ENCODE data around the gene GIPC2. TPM values are rescaled to one million over a fixed set of nuclear protein-coding genes. Genes with fewer than 3 reads are reported as not detected.
"Not testable (repeated sequence)": the region's sequence is repeated elsewhere in the genome, so short reads cannot be mapped to it uniquely, and the experiment has no call there.

The GIPC2 gene
- polyA plus RNA-seq (0.08 to 0.28 TPM (median 0.23 TPM) in 3 replicates), polyA minus RNA-seq (0.07 to 0.32 TPM (median 0.26 TPM) in 3 replicates)
- 0.14 TPM for polyA plus RNA-seq (2011; ENCODE audit: low read depth)
- polyA plus RNA-seq (2011; cell fraction: cytosol; rRNA removed) = 0.22 and 0.25 TPM in 2 replicates
- polyA plus RNA-seq (2011; cell fraction: nucleus; rRNA removed) = 0.07 and 0.14 TPM in 2 replicates
- 0.14 and 0.16 TPM in 2 replicates for polyA plus RNA-seq (2012; ENCODE audit: low replicate concordance)
- not detected for polyA minus RNA-seq (2011; cell fraction: cytosol; rRNA and poly(A)+ RNA removed)
- 0.62 TPM in 1 of 2 replicates, not detected in the other for polyA minus RNA-seq (2011; cell fraction: nucleus; rRNA and poly(A)+ RNA removed)

GRCh38 chr1:78045926-78046778, at the start of gene GIPC2:
Gene GIPC2, plus strand, starts transcription at chr1:78045966. Its CDS starts 129 bp downstream, at chr1:78046095.
- TF ChIP-seq EZH2 (IDR thresholded peaks at IDR 0.05; ENCODE audit: low read length) (peak; percentile 53), CTCF (optimal IDR thresholded peaks at IDR 0.05 in 1 of 3, IDR thresholded peaks at IDR 0.05 in 1 of 3, conservative IDR thresholded peaks at IDR 0.05 in 1 of 3; ENCODE audit: extremely low read depth in 1 of 3, insufficient read depth in 2 of 3, low read length in 3 of 3) (no peak)
- dilution Hi-C loops (cut with MboI; ENCODE audit: extremely low pct_ligation_motif_present, low sequenced_read_pairs) = no loop called here
- H3K36me3 ChIP-seq (ENCODE audit: control insufficient read depth in 2 of 2, extremely low read depth in 1 of 2, insufficient read depth in 2 of 2, low read length in 2 of 2) = no peaks in the 10 kb centered on the region
- no peaks in the 10 kb centered on the region for H3K79me2 ChIP-seq (ENCODE audit: control insufficient read depth, insufficient read depth, low read length)
- no peaks in the 10 kb centered on the region for H3K9me1 ChIP-seq (ENCODE audit: control insufficient read depth, extremely low read depth, insufficient read depth, low read length)
- no peaks in the 10 kb centered on the region for H4K20me1 ChIP-seq (ENCODE audit: control insufficient read depth, extremely low read depth, insufficient read depth, low read length)
- DNase-seq (ENCODE audit: low read depth, low spot score) (no peak), FAIRE-seq (no peak)
- H3K4me2 ChIP-seq (ENCODE audit: control insufficient read depth, extremely low read depth, insufficient read depth, low read depth, low read length) = peak within 1 kb of the TSS; percentile 81
- peaks cover 7% of the 10 kb centered on the region for H3K4me1 ChIP-seq (ENCODE audit: control insufficient read depth, extremely low read depth, insufficient read depth, low read length)
- H3K27me3 ChIP-seq (ENCODE audit: control insufficient read depth, extremely low read depth, insufficient read depth, low read length) = peaks cover 17% of the 10 kb centered on the region
- H3K4me3 ChIP-seq (ENCODE audit: control insufficient read depth in 2 of 3, extremely low read depth in 1 of 3, insufficient read depth in 2 of 3, low read depth in 1 of 3, low read length in 3 of 3) = peak within 1 kb of the TSS; percentile 30 to 64 (median 48)
- H3K9me3 ChIP-seq (ENCODE audit: control insufficient read depth, low read depth, low read length) = no peaks in the 10 kb centered on the region
- H2AFZ ChIP-seq (ENCODE audit: control insufficient read depth, low read length) = peak within 1 kb of the TSS; percentile 82
- H3K9ac ChIP-seq (ENCODE audit: control insufficient read depth, extremely low read depth, insufficient read depth, low read length) = peak within 1 kb of the TSS; percentile 54
- no peak within 1 kb of the TSS for H3K27ac ChIP-seq (ENCODE audit: control insufficient read depth, insufficient read depth, low read length)

GRCh38 chr1:77996734-77997133, 49.0 kb upstream of the GIPC2 start:
- no peak overlapping the region for H3K27ac ChIP-seq (ENCODE audit: control insufficient read depth, insufficient read depth, low read length)
- H3K9ac ChIP-seq (ENCODE audit: control insufficient read depth, extremely low read depth, insufficient read depth, low read length) = no peak overlapping the region
- H3K36me3 ChIP-seq (ENCODE audit: control insufficient read depth in 2 of 2, extremely low read depth in 1 of 2, insufficient read depth in 2 of 2, low read length in 2 of 2) = peaks cover 0 to 2% of the 10 kb centered on the region in 2 experiments
- H4K20me1 ChIP-seq (ENCODE audit: control insufficient read depth, extremely low read depth, insufficient read depth, low read length) = no peaks in the 10 kb centered on the region
- TF ChIP-seq EZH2 (IDR thresholded peaks at IDR 0.05; ENCODE audit: low read length) (no peak), CTCF (optimal IDR thresholded peaks at IDR 0.05 in 1 of 3, IDR thresholded peaks at IDR 0.05 in 1 of 3, conservative IDR thresholded peaks at IDR 0.05 in 1 of 3; ENCODE audit: extremely low read depth in 1 of 3, insufficient read depth in 2 of 3, low read length in 3 of 3) (no peak)
- FAIRE-seq = no peak
- H3K4me1 ChIP-seq (ENCODE audit: control insufficient read depth, extremely low read depth, insufficient read depth, low read length) = peaks cover 2% of the 10 kb centered on the region
- H3K27me3 ChIP-seq (ENCODE audit: control insufficient read depth, extremely low read depth, insufficient read depth, low read length) = no peaks in the 10 kb centered on the region
- H2AFZ ChIP-seq (ENCODE audit: control insufficient read depth, low read length) = no peak overlapping the region
- no peak for DNase-seq (ENCODE audit: low read depth, low spot score)
- H3K9me1 ChIP-seq (ENCODE audit: control insufficient read depth, extremely low read depth, insufficient read depth, low read length) = no peaks in the 10 kb centered on the region
- no peaks in the 10 kb centered on the region for H3K9me3 ChIP-seq (ENCODE audit: control insufficient read depth, low read depth, low read length)
- dilution Hi-C loops (cut with MboI; ENCODE audit: extremely low pct_ligation_motif_present, low sequenced_read_pairs) = no loop called here
- H3K4me3 ChIP-seq (ENCODE audit: control insufficient read depth in 2 of 3, extremely low read depth in 1 of 3, insufficient read depth in 2 of 3, low read depth in 1 of 3, low read length in 3 of 3) = no peak overlapping the region
- peaks cover 14% of the 10 kb centered on the region for H3K79me2 ChIP-seq (ENCODE audit: control insufficient read depth, insufficient read depth, low read length)
- no peak overlapping the region for H3K4me2 ChIP-seq (ENCODE audit: control insufficient read depth, extremely low read depth, insufficient read depth, low read depth, low read length)

- H3K4me3 ChIP-seq (ENCODE audit: control insufficient read depth in 2 of 3, extremely low read depth in 1 of 3, insufficient read depth in 2 of 3, low read depth in 1 of 3, low read length in 3 of 3); dilution Hi-C loops (cut with MboI; ENCODE audit: extremely low pct_ligation_motif_present, low sequenced_read_pairs); H4K20me1 ChIP-seq (ENCODE audit: control insufficient read depth, extremely low read depth, insufficient read depth, low read length); H3K27ac ChIP-seq (ENCODE audit: control insufficient read depth, insufficient read depth, low read length); H3K4me2 ChIP-seq (ENCODE audit: control insufficient read depth, extremely low read depth, insufficient read depth, low read depth, low read length); H2AFZ ChIP-seq (ENCODE audit: control insufficient read depth, low read length); H3K9ac ChIP-seq (ENCODE audit: control insufficient read depth, extremely low read depth, insufficient read depth, low read length); DNase-seq (ENCODE audit: low read depth, low spot score); H3K27me3 ChIP-seq (ENCODE audit: control insufficient read depth, extremely low read depth, insufficient read depth, low read length); H3K4me1 ChIP-seq (ENCODE audit: control insufficient read depth, extremely low read depth, insufficient read depth, low read length); H3K79me2 ChIP-seq (ENCODE audit: control insufficient read depth, insufficient read depth, low read length); H3K36me3 ChIP-seq (ENCODE audit: control insufficient read depth in 2 of 2, extremely low read depth in 1 of 2, insufficient read depth in 2 of 2, low read length in 2 of 2); H3K9me3 ChIP-seq (ENCODE audit: control insufficient read depth, low read depth, low read length); H3K9me1 ChIP-seq (ENCODE audit: control insufficient read depth, extremely low read depth, insufficient read depth, low read length); FAIRE-seq: not testable (repeated sequence)
Measured at GRCh38 chr1:78000536-78000935, 45.2 kb upstream of the GIPC2 start.

Data from keratinocyte (primary cell).